Mammary epithelial cell (primary cell): ENCODE measurements around the gene ACADVL.

Source experiments
- CTCF ChIP-seq, 2 donors: IDR thresholded peaks in 1 of 2; conservative IDR thresholded peaks in 1 of 2; 2 replicates each; pipeline ENCODE4 v1.5.1; 2011 to 2012; ENCODE audit warnings: inconsistent platforms in 2 of 2, low read length in 2 of 2, mild to moderate bottlenecking in 2 of 2, control low read depth in 1 of 2, low read depth in 1 of 2; ENCODE audit not compliant: insufficient read depth in 1 of 2; ENCODE audit errors: extremely low read depth in 1 of 2
- EZH2 ChIP-seq: IDR thresholded peaks from 2 replicates; pipeline ENCODE4 v1.6.1; 2012; ENCODE audit warnings: low read length, inconsistent platforms, borderline replicate concordance

GRCh38 chr17:7184091-7184488 lies 35.6 kb upstream of the ACADVL start:
- TF ChIP-seq EZH2 = no peak
- no peak for TF ChIP-seq CTCF (conservative IDR thresholded peaks at IDR 0.05 in 1 of 2, IDR thresholded peaks at IDR 0.05 in 1 of 2; ENCODE audit: extremely low read depth in 1 of 2, insufficient read depth in 1 of 2, low read depth in 1 of 2, low read length in 2 of 2)
